OCI-LY1 (cell line): Measurements from ENCODE around the gene DPM2.

Experiments used
- EZH2 ChIP-seq: fragments of 200-600 bp; sonication (generic), shearing (Covaris generic); IDR thresholded peaks from 2 replicates; pipeline ENCODE4 v1.8.0; 2017; ENCODE audit warnings: borderline replicate concordance, mixed run types, mild to moderate bottlenecking, antibody characterized with exemption, low read length, moderate library complexity, mixed read lengths
- TF ChIP-seq, protein P1 (sequence below): fragments of 200-600 bp; sonication (generic), shearing (Covaris generic); IDR thresholded peaks from 2 replicates; pipeline ENCODE4 v1.5.1; 2017; ENCODE audit warnings: mild to moderate bottlenecking, antibody characterized with exemption, low read length, moderate library complexity, mixed read lengths

DNA sequence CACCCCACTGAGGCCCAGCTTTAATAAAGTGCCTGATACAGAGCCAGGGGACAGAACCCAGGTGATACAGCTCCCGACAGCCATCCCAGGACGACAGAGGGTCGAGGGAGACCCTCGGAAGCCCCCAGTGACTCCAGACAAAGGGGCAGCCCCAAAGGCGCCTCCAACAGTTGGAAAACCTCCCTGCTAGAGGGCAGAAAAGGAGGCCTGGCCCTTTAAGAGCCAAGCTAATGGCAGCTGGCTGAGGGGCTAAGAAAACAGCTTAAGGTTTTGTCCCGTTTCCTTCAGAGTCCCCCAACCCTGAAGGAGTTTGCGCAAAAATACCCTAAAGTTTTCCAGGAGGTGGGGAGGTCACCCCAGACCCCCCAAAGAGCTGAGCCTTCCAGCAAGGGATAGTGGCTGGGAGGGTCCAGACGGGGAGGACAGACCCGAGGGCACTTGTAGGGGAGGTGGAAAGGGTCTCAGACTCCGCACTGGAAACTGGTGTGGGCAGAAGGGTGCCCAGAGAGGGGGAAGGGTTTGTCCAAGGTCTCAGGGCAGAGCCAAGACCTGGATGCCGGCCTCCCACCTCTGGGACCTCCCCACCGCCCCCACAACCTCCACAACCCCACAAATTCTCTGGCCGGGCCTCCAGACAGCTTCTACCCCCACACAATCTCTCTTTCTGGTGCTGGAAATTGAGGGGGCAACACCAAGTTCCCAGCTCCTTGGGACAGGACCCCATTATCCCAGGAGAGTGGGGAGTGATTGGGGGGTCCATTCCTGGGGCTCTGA lies 52.0 kb downstream of the DPM2 start:
- TF ChIP-seq, protein P1, sequence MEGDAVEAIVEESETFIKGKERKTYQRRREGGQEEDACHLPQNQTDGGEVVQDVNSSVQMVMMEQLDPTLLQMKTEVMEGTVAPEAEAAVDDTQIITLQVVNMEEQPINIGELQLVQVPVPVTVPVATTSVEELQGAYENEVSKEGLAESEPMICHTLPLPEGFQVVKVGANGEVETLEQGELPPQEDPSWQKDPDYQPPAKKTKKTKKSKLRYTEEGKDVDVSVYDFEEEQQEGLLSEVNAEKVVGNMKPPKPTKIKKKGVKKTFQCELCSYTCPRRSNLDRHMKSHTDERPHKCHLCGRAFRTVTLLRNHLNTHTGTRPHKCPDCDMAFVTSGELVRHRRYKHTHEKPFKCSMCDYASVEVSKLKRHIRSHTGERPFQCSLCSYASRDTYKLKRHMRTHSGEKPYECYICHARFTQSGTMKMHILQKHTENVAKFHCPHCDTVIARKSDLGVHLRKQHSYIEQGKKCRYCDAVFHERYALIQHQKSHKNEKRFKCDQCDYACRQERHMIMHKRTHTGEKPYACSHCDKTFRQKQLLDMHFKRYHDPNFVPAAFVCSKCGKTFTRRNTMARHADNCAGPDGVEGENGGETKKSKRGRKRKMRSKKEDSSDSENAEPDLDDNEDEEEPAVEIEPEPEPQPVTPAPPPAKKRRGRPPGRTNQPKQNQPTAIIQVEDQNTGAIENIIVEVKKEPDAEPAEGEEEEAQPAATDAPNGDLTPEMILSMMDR = no peak
- no peak for TF ChIP-seq EZH2
